ENCODE results near the gene HS6ST1. TPM values are rescaled to one million over a fixed set of nuclear protein-coding genes. Genes with fewer than 3 reads are reported as not detected.

The HS6ST1 gene
- total RNA-seq, 2 experiments from 2014 or later = 9.1 to 9.6 TPM

- Mint-ChIP-seq H3K9me3 (no peaks in the 10 kb centered on the region), H3K27ac (no peak overlapping the region), H3K4me3 (no peak overlapping the region), H3K27me3 (no peaks in the 10 kb centered on the region), H3K36me3 (no peaks in the 10 kb centered on the region), H3K4me1 (ENCODE audit: low read depth) (no peaks in the 10 kb centered on the region)
- DNase-seq = no peak
- POLR2A ChIA-PET = no interaction called here
- intact Hi-C loops (cut with micrococcal nuclease) = no loop called here
- CTCF ChIA-PET = no interaction called here
These were observed 25.9 kb downstream of the HS6ST1 start for GRCh38 chr2:128292599-128293425.

- Mint-ChIP-seq H3K36me3 (no peaks in the 10 kb centered on the region), H3K27me3 (no peaks in the 10 kb centered on the region), H3K4me3 (no peak overlapping the region), H3K9me3 (no peaks in the 10 kb centered on the region), H3K4me1 (ENCODE audit: low read depth) (no peaks in the 10 kb centered on the region), H3K27ac (no peak overlapping the region)
- CTCF ChIA-PET = no interaction called here
- intact Hi-C loops (cut with micrococcal nuclease) = no loop called here
- DNase-seq = no peak
- POLR2A ChIA-PET = no interaction called here
These were observed 26.6 kb downstream of the HS6ST1 start for GRCh38 chr2:128291844-128292598.

- Mint-ChIP-seq H3K27ac (no peak overlapping the region), H3K4me1 (ENCODE audit: low read depth) (no peaks in the 10 kb centered on the region), H3K9me3 (no peaks in the 10 kb centered on the region), H3K27me3 (no peaks in the 10 kb centered on the region), H3K36me3 (no peaks in the 10 kb centered on the region), H3K4me3 (no peak overlapping the region)
- ChIA-PET POLR2A (no interaction called here), CTCF (no interaction called here)
- DNase-seq = no peak
- intact Hi-C loops (cut with micrococcal nuclease) = no loop called here
These were observed 27.4 kb downstream of the HS6ST1 start for GRCh38 chr2:128291161-128291843.

- H3K27me3 Mint-ChIP-seq = no peaks in the 10 kb centered on the region
- H3K4me1 Mint-ChIP-seq (ENCODE audit: low read depth) = no peaks in the 10 kb centered on the region
- ChIA-PET CTCF (no interaction called here), POLR2A (no interaction called here)
- no peaks in the 10 kb centered on the region for H3K9me3 Mint-ChIP-seq
- no peak for DNase-seq
- no peak overlapping the region for H3K4me3 Mint-ChIP-seq
- intact Hi-C loops (cut with micrococcal nuclease) = no loop called here
- no peak overlapping the region for H3K27ac Mint-ChIP-seq
- H3K36me3 Mint-ChIP-seq = no peaks in the 10 kb centered on the region
These were observed 28.3 kb downstream of the HS6ST1 start for GRCh38 chr2:128290356-128290755.

GRCh38 chr2:128289439-128289838, 29.2 kb downstream of the HS6ST1 start:
- no peaks in the 10 kb centered on the region for H3K9me3 Mint-ChIP-seq
- no peak overlapping the region for H3K4me3 Mint-ChIP-seq
- H3K4me1 Mint-ChIP-seq (ENCODE audit: low read depth) = no peaks in the 10 kb centered on the region
- H3K27me3 Mint-ChIP-seq = no peaks in the 10 kb centered on the region
- intact Hi-C loops (cut with micrococcal nuclease) = no loop called here
- H3K27ac Mint-ChIP-seq = no peak overlapping the region
- no peaks in the 10 kb centered on the region for H3K36me3 Mint-ChIP-seq
- ChIA-PET CTCF (no interaction called here), POLR2A (no interaction called here)
- DNase-seq = no peak

GRCh38 chr2:128288781-128289180, 29.9 kb downstream of the HS6ST1 start:
- Mint-ChIP-seq H3K27ac (no peak overlapping the region), H3K27me3 (no peaks in the 10 kb centered on the region), H3K9me3 (no peaks in the 10 kb centered on the region), H3K36me3 (no peaks in the 10 kb centered on the region), H3K4me1 (ENCODE audit: low read depth) (no peaks in the 10 kb centered on the region), H3K4me3 (no peak overlapping the region)
- no peak for DNase-seq
- intact Hi-C loops (cut with micrococcal nuclease) = no loop called here
- POLR2A ChIA-PET = no interaction called here
- CTCF ChIA-PET = no interaction called here

- no peaks in the 10 kb centered on the region for H3K27me3 Mint-ChIP-seq
- intact Hi-C loops (cut with micrococcal nuclease) = no loop called here
- DNase-seq = no peak
- no peak overlapping the region for H3K4me3 Mint-ChIP-seq
- H3K36me3 Mint-ChIP-seq = no peaks in the 10 kb centered on the region
- no peaks in the 10 kb centered on the region for H3K4me1 Mint-ChIP-seq (ENCODE audit: low read depth)
- POLR2A ChIA-PET = no interaction called here
- H3K27ac Mint-ChIP-seq = no peak overlapping the region
- CTCF ChIA-PET = no interaction called here
- H3K9me3 Mint-ChIP-seq = no peaks in the 10 kb centered on the region
These were observed 30.6 kb downstream of the HS6ST1 start for GRCh38 chr2:128287780-128288735.

- peaks cover 2% of the 10 kb centered on the region for H3K4me1 Mint-ChIP-seq (ENCODE audit: low read depth)
- no peaks in the 10 kb centered on the region for H3K36me3 Mint-ChIP-seq
- intact Hi-C loops (cut with micrococcal nuclease) = no loop called here
- ChIA-PET CTCF (no interaction called here), POLR2A (interaction anchor here (0.6 kb wide), 1 partner anchor 208 kb away, joined by 3 read pairs; no protein-coding TSS in a partner anchor)
- no peak overlapping the region for H3K4me3 Mint-ChIP-seq
- H3K27me3 Mint-ChIP-seq = no peaks in the 10 kb centered on the region
- DNase-seq = no peak
- no peak overlapping the region for H3K27ac Mint-ChIP-seq
- no peaks in the 10 kb centered on the region for H3K9me3 Mint-ChIP-seq
These were observed 31.5 kb downstream of the HS6ST1 start for GRCh38 chr2:128286905-128287779.

- no peaks in the 10 kb centered on the region for H3K27me3 Mint-ChIP-seq
- ChIA-PET POLR2A (interaction anchor here (0.6 kb wide), 1 partner anchor 207 kb away, joined by 3 read pairs; no protein-coding TSS in a partner anchor), CTCF (no interaction called here)
- peaks cover 4% of the 10 kb centered on the region for H3K4me1 Mint-ChIP-seq (ENCODE audit: low read depth)
- no peak for DNase-seq
- no peaks in the 10 kb centered on the region for H3K36me3 Mint-ChIP-seq
- H3K9me3 Mint-ChIP-seq = no peaks in the 10 kb centered on the region
- no peak overlapping the region for H3K4me3 Mint-ChIP-seq
- no peak overlapping the region for H3K27ac Mint-ChIP-seq
- intact Hi-C loops (cut with micrococcal nuclease) = no loop called here
These were observed 32.5 kb downstream of the HS6ST1 start for GRCh38 chr2:128286011-128286721.

- H3K4me1 Mint-ChIP-seq (ENCODE audit: low read depth) = peaks cover 8% of the 10 kb centered on the region
- CTCF ChIA-PET = no interaction called here
- intact Hi-C loops (cut with micrococcal nuclease) = no loop called here
- no peak overlapping the region for H3K4me3 Mint-ChIP-seq
- POLR2A ChIA-PET = no interaction called here
- no peaks in the 10 kb centered on the region for H3K27me3 Mint-ChIP-seq
- no peaks in the 10 kb centered on the region for H3K9me3 Mint-ChIP-seq
- no peak overlapping the region for H3K27ac Mint-ChIP-seq
- H3K36me3 Mint-ChIP-seq = no peaks in the 10 kb centered on the region
- no peak for DNase-seq
These were observed 33.2 kb downstream of the HS6ST1 start for GRCh38 chr2:128285329-128285931.
